ENCODE results near the gene TSPO2. TPM values are rescaled to one million over a fixed set of nuclear protein-coding genes. Genes with fewer than 3 reads are reported as not detected.
"Not testable (repeated sequence)": the region's sequence is repeated elsewhere in the genome, so short reads cannot be mapped to it uniquely, and the experiment has no call there.

The TSPO2 gene
- total and polyA plus RNA-seq, 2 donors (not counting 1 experiment from before 2014, with no cell fraction given) = not detected

GRCh38 chr6:41013466-41014153, 28.7 kb upstream of the TSPO2 start:
- H4K20me1 ChIP-seq (ENCODE audit: control insufficient read depth, extremely low read depth, insufficient read depth, low read length) = no peaks in the 10 kb centered on the region
- H3K27me3 ChIP-seq (ENCODE audit: control insufficient read depth, insufficient read depth, low read length) = no peaks in the 10 kb centered on the region
- no peaks in the 10 kb centered on the region for H3K36me3 ChIP-seq (ENCODE audit: control insufficient read depth, insufficient read depth, low read length)
- no peak overlapping the region for H3K4me3 ChIP-seq (replicated peaks in 1 of 4; ENCODE audit: control extremely low read depth in 1 of 4, insufficient read depth in 1 of 4, low read depth in 3 of 4, low read length in 4 of 4)
- no peak for DNase-seq (ENCODE audit: low read depth in 2 of 2)
- no peaks in the 10 kb centered on the region for H3K9me3 ChIP-seq (ENCODE audit: control insufficient read depth, insufficient read depth, low read depth, low read length)
- no peak overlapping the region for H3K4me2 ChIP-seq (ENCODE audit: extremely low read depth, insufficient read depth, low read length)
- no peak overlapping the region for H3K9ac ChIP-seq (ENCODE audit: insufficient read depth, low read length)
- H2AFZ ChIP-seq (ENCODE audit: low read length) = no peak overlapping the region
- no peak overlapping the region for H3K27ac ChIP-seq (ENCODE audit: insufficient read depth, low read length)
- no peaks in the 10 kb centered on the region for H3K4me1 ChIP-seq (ENCODE audit: control insufficient read depth, extremely low read depth, insufficient read depth, low read length)
- no peak for TF ChIP-seq EZH2 (IDR thresholded peaks at IDR 0.05; ENCODE audit: low read length, missing control alignments)
- TF ChIP-seq, protein P1, sequence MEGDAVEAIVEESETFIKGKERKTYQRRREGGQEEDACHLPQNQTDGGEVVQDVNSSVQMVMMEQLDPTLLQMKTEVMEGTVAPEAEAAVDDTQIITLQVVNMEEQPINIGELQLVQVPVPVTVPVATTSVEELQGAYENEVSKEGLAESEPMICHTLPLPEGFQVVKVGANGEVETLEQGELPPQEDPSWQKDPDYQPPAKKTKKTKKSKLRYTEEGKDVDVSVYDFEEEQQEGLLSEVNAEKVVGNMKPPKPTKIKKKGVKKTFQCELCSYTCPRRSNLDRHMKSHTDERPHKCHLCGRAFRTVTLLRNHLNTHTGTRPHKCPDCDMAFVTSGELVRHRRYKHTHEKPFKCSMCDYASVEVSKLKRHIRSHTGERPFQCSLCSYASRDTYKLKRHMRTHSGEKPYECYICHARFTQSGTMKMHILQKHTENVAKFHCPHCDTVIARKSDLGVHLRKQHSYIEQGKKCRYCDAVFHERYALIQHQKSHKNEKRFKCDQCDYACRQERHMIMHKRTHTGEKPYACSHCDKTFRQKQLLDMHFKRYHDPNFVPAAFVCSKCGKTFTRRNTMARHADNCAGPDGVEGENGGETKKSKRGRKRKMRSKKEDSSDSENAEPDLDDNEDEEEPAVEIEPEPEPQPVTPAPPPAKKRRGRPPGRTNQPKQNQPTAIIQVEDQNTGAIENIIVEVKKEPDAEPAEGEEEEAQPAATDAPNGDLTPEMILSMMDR (conservative IDR thresholded peaks at IDR 0.05 in 1 of 2, IDR thresholded peaks at IDR 0.05 in 1 of 2; ENCODE audit: low read depth in 1 of 2, low read length in 2 of 2) = no peak
- no peaks in the 10 kb centered on the region for H3K79me2 ChIP-seq (ENCODE audit: control insufficient read depth, insufficient read depth, low read length)

DNA sequence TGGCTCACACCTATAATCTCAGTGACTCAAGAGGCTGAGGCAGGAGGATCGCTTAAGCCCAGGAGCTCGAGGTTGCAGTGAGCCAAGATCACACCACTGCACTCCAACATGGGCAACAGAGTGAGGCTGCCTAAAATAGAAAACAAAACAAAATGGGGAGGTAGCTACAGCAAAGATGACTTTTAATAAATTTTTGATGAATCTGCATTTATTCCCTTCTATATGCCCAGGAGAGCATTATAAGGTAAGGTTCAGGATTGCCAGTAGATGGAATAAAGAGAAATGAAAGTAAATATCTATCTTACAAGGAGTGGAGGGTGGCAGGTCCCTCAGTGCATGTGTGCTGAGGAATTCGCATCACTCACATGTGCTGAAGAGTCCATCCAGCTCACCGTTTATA, 27.5 kb upstream of the TSPO2 start:
- Histone ChIP-seq H3K4me1 (ENCODE audit: control insufficient read depth, extremely low read depth, insufficient read depth, low read length) (no peaks in the 10 kb centered on the region), H4K20me1 (ENCODE audit: control insufficient read depth, extremely low read depth, insufficient read depth, low read length) (no peaks in the 10 kb centered on the region), H3K9me3 (ENCODE audit: control insufficient read depth, insufficient read depth, low read depth, low read length) (no peaks in the 10 kb centered on the region), H3K4me3 (replicated peaks in 1 of 4; ENCODE audit: control extremely low read depth in 1 of 4, insufficient read depth in 1 of 4, low read depth in 3 of 4, low read length in 4 of 4) (no peak overlapping the region), H3K27me3 (ENCODE audit: control insufficient read depth, insufficient read depth, low read length) (no peaks in the 10 kb centered on the region), H3K27ac (ENCODE audit: insufficient read depth, low read length) (no peak overlapping the region), H3K36me3 (ENCODE audit: control insufficient read depth, insufficient read depth, low read length) (no peaks in the 10 kb centered on the region), H2AFZ (ENCODE audit: low read length) (no peak overlapping the region), H3K4me2 (ENCODE audit: extremely low read depth, insufficient read depth, low read length) (no peak overlapping the region), H3K79me2 (ENCODE audit: control insufficient read depth, insufficient read depth, low read length) (no peaks in the 10 kb centered on the region), H3K9ac (ENCODE audit: insufficient read depth, low read length) (no peak overlapping the region)
- TF ChIP-seq, protein P1 (conservative IDR thresholded peaks at IDR 0.05 in 1 of 2, IDR thresholded peaks at IDR 0.05 in 1 of 2; ENCODE audit: low read depth in 1 of 2, low read length in 2 of 2) = no peak
- no peak for TF ChIP-seq EZH2 (IDR thresholded peaks at IDR 0.05; ENCODE audit: low read length, missing control alignments)
- no peak for DNase-seq (ENCODE audit: low read depth in 2 of 2)

DNA sequence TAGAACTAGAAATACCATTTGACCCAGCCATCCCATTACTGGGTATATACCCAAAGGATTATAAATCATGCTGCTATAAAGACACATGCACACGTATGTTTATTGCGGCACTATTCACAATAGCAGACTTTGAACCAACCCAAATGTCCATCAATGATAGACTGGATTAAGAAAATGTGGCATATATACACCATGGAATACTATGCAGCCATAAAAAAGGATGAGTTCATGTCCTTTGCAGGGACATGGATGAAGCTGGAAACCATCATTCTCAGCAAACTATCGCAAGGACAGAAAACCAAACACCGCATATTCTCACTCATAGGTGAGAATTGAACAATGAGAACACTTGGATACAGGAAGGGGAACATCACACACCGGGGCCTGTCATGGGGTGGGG, 26.4 kb upstream of the TSPO2 start:
- not testable (repeated sequence) for H4K20me1 ChIP-seq (ENCODE audit: control insufficient read depth, extremely low read depth, insufficient read depth, low read length); H3K9ac ChIP-seq (ENCODE audit: insufficient read depth, low read length); H3K36me3 ChIP-seq (ENCODE audit: control insufficient read depth, insufficient read depth, low read length); H3K27me3 ChIP-seq (ENCODE audit: control insufficient read depth, insufficient read depth, low read length); H2AFZ ChIP-seq (ENCODE audit: low read length); DNase-seq (ENCODE audit: low read depth in 2 of 2); H3K4me2 ChIP-seq (ENCODE audit: extremely low read depth, insufficient read depth, low read length); H3K4me1 ChIP-seq (ENCODE audit: control insufficient read depth, extremely low read depth, insufficient read depth, low read length); H3K79me2 ChIP-seq (ENCODE audit: control insufficient read depth, insufficient read depth, low read length); H3K9me3 ChIP-seq (ENCODE audit: control insufficient read depth, insufficient read depth, low read depth, low read length); H3K27ac ChIP-seq (ENCODE audit: insufficient read depth, low read length); H3K4me3 ChIP-seq (replicated peaks in 1 of 4; ENCODE audit: control extremely low read depth in 1 of 4, insufficient read depth in 1 of 4, low read depth in 3 of 4, low read length in 4 of 4)
